NB4 (cell line): ENCODE results near the gene PSKH1.

Source experiments
- DNase-seq: peaks from one replicate; pipeline ENCODE4 v3.0.0; 2010; ENCODE audit warnings: low read depth
- H3K4me3 ChIP-seq: one replicate; pipeline ENCODE4 v1.5.1; 2011; ENCODE audit warnings: mild to moderate bottlenecking, low read depth, low read length, moderate library complexity
- MYC ChIP-seq: IDR thresholded peaks from 2 replicates; pipeline ENCODE4 v1.6.1; 2011; ENCODE audit warnings: low read depth, low read length
- POLR2A ChIP-seq: IDR thresholded peaks from 2 replicates; pipeline ENCODE4 v1.6.1; 2011; ENCODE audit warnings: mild to moderate bottlenecking; ENCODE audit not compliant: insufficient read length; ENCODE audit errors: extremely low read depth
- TF ChIP-seq, protein P1 (sequence below): IDR thresholded peaks from one replicate; pipeline ENCODE4 v1.5.1; 2012; ENCODE audit warnings: low read depth, low read length
- TF ChIP-seq, protein P2 (sequence below): IDR thresholded peaks from 2 replicates; pipeline ENCODE4 v1.6.1; 2011; ENCODE audit warnings: low read depth, low read length

PSKH1 gene

DNA sequence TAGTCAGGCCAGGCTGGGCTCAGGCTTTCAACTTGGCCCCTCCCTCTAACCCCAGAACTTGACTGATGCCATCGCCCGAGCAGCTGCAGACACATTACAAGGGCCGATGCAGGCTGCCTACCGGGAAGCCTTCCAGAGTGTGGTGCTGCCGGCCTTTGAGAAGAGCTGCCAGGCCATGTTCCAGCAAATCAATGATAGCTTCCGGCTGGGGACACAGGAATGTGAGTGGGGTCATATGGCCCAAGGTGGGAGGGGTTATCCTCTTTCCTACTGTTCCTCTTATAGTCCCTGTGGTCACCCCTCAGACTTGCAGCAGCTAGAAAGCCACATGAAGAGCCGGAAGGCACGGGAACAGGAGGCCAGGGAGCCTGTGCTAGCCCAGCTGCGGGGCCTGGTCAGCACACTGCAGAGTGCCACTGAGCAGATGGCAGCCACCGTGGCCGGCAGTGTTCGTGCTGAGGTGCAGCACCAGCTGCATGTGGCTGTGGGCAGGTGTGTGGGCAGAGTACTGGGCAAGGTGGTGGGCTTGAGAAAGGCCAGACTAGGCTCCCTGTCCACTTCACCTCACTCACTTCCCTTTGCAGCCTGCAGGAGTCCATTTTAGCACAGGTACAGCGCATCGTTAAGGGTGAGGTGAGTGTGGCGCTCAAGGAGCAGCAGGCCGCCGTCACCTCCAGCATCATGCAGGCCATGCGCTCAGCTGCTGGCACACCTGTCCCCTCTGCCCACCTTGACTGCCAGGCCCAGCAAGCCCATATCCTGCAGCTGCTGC lies 10.5 kb upstream of the PSKH1 start:
- TF ChIP-seq POLR2A, result no peak
- TF ChIP-seq, protein P1, sequence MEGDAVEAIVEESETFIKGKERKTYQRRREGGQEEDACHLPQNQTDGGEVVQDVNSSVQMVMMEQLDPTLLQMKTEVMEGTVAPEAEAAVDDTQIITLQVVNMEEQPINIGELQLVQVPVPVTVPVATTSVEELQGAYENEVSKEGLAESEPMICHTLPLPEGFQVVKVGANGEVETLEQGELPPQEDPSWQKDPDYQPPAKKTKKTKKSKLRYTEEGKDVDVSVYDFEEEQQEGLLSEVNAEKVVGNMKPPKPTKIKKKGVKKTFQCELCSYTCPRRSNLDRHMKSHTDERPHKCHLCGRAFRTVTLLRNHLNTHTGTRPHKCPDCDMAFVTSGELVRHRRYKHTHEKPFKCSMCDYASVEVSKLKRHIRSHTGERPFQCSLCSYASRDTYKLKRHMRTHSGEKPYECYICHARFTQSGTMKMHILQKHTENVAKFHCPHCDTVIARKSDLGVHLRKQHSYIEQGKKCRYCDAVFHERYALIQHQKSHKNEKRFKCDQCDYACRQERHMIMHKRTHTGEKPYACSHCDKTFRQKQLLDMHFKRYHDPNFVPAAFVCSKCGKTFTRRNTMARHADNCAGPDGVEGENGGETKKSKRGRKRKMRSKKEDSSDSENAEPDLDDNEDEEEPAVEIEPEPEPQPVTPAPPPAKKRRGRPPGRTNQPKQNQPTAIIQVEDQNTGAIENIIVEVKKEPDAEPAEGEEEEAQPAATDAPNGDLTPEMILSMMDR, result no peak
- TF ChIP-seq MYC, result no peak
- TF ChIP-seq, protein P2, sequence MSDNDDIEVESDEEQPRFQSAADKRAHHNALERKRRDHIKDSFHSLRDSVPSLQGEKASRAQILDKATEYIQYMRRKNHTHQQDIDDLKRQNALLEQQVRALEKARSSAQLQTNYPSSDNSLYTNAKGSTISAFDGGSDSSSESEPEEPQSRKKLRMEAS, result no peak
- DNase-seq, result no peak
- no peak overlapping the region for H3K4me3 ChIP-seq

DNA sequence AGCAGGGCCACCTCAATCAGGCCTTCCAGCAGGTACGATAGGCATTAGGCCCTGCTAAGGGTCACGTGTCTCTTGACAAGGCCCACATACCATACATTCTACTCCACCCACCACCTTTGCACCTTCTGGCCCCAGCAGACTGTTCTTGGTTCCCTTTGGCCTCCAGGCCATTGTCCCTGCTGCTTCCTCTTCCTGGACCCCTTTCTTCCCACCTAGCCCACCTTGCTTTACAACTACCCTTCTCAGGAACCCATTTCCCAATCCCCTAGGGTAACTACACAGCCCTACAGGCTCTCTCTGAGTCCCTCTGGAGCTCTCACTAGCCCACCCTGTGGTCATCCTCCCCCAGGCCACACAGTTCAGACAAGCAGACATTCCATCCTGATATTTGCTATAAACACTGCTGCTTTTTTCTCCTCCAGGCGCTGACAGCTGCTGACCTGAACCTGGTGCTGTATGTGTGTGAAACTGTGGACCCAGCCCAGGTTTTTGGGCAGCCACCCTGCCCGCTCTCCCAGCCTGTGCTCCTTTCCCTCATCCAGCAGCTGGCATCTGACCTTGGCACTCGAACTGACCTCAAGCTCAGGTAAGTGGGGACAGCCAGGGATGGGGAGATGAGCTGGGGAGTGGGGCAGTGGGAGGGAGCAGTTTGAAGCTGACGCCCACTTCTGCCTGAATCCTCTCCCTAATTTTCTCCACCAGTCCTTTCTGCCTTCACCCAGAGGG lies 9.7 kb upstream of the PSKH1 start:
- DNase-seq, result no peak
- no peak overlapping the region for H3K4me3 ChIP-seq
- TF ChIP-seq, protein P1, result no peak
- TF ChIP-seq POLR2A, result no peak
- no peak for TF ChIP-seq MYC
- TF ChIP-seq, protein P2, result no peak

DNA sequence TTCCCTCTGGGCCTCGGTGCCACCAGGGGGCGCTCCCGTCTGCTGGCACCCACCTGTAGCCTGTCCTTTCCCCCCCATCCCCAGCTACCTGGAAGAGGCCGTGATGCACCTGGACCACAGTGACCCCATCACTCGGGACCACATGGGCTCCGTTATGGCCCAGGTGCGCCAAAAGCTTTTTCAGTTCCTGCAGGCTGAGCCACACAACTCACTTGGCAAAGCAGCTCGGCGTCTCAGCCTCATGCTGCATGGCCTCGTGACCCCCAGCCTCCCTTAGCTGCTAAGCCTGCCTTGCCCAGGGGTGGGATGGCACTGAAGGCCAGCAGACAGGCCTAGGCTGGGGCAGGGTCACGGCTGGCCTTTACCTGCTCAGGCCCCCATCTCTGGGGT lies 9.2 kb upstream of the PSKH1 start:
- TF ChIP-seq, protein P1, result peak; percentile 95
- TF ChIP-seq POLR2A, result no peak
- peak; percentile 63 for DNase-seq
- H3K4me3 ChIP-seq, result no peak overlapping the region

DNA sequence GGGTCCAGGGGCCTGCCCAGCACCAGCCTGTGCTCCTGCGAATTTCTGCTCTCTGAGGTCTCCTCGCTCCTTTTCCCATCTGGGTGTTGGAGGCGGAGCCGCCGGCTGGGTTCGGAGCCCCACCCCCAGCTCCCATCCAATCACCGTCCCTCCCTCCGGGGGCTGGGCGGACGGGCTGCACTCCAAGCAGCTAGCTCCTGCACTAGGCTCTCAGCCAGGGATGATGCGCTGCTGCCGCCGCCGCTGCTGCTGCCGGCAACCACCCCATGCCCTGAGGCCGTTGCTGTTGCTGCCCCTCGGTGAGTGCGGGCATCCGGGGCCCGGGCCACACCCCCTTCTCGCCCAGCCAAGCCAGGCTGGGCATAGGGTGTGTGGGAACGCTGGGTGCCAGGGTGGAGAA lies 8.4 kb upstream of the PSKH1 start, which contains the start of gene NRN1L:
Gene NRN1L, plus strand, starts transcription at position 202 of the 400 bp plus-strand sequence. Its CDS starts 19 bp downstream, at position 221.
- no peak within 1 kb of the TSS for H3K4me3 ChIP-seq
- DNase-seq, result no peak

DNA sequence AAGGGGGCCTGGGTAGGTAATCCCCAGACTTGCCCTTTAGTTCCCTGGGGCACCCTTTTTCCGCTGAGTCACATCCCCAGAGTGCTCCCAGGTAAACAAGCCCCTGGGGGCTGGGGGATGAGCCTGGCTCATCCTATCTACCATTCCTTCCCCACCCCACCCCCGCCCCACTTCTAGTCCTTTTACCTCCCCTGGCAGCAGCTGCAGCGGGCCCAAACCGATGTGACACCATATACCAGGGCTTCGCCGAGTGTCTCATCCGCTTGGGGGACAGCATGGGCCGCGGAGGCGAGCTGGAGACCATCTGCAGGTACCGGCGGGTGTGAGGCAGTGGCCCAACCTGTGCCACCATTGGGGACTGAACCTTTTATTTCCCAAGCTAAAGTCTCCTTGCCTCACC lies 7.5 kb upstream of the PSKH1 start:
- H3K4me3 ChIP-seq, result no peak overlapping the region
- DNase-seq, result no peak

More for the DNA sequence above, 8.4 kb upstream of the PSKH1 start, which contains the start of gene NRN1L:
- TF ChIP-seq, protein P1, result no peak
- TF ChIP-seq MYC, result no peak
- TF ChIP-seq, protein P2, result no peak
- TF ChIP-seq POLR2A, result no peak

More for the DNA sequence above, 7.5 kb upstream of the PSKH1 start:
- TF ChIP-seq, protein P2, result no peak
- TF ChIP-seq, protein P1, result no peak
- TF ChIP-seq MYC, result no peak
- no peak for TF ChIP-seq POLR2A
